ENCODE data around the gene DQX1. TPM values are rescaled to one million over a fixed set of nuclear protein-coding genes. Genes with fewer than 3 reads are reported as not detected.
A peak's percentile ranks its signal among the peaks of the same experiment; 100 is the strongest.

The DQX1 gene
- total RNA-seq, 1 experiment from 2014 or later = not detected

- no peak for DNase-seq (ENCODE audit: low read depth)
- in situ Hi-C loops (cut with HindIII; ENCODE audit: low pct_unique_long_range_greater_than_20kb, low sequenced_read_pairs) = no loop called here
These were observed 30.9 kb upstream of the DQX1 start for GRCh38 chr2:74556831-74557370.

- no peak for DNase-seq (ENCODE audit: low read depth)
- in situ Hi-C loops (cut with HindIII; ENCODE audit: low pct_unique_long_range_greater_than_20kb, low sequenced_read_pairs) = no loop called here
These were observed 30.1 kb upstream of the DQX1 start for GRCh38 chr2:74556159-74556558.

GRCh38 chr2:74555610-74556103 is 29.6 kb upstream of the DQX1 start:
- in situ Hi-C loops (cut with HindIII; ENCODE audit: low pct_unique_long_range_greater_than_20kb, low sequenced_read_pairs) = no loop called here
- no peak for DNase-seq (ENCODE audit: low read depth)

GRCh38 chr2:74554820-74555531 is 28.9 kb upstream of the DQX1 start:
- DNase-seq (ENCODE audit: low read depth) = no peak
- in situ Hi-C loops (cut with HindIII; ENCODE audit: low pct_unique_long_range_greater_than_20kb, low sequenced_read_pairs) = no loop called here

- peak; percentile 75 for DNase-seq (ENCODE audit: low read depth)
- in situ Hi-C loops (cut with HindIII; ENCODE audit: low pct_unique_long_range_greater_than_20kb, low sequenced_read_pairs) = no loop called here
These were observed 28.1 kb upstream of the DQX1 start, which contains the start of the genes DOK1 and LOXL3 for GRCh38 chr2:74553892-74554819. Gene DOK1, plus strand, starts transcription at chr2:74554720. Its CDS starts 35 bp downstream, at chr2:74554755. Gene LOXL3, minus strand, starts transcription at chr2:74553942. Its CDS starts 1,308 bp downstream, at chr2:74552634.

- in situ Hi-C loops (cut with HindIII; ENCODE audit: low pct_unique_long_range_greater_than_20kb, low sequenced_read_pairs) = no loop called here
These were observed 27.1 kb upstream of the DQX1 start for GRCh38 chr2:74552914-74553811.

GRCh38 chr2:74551942-74552913 is 26.2 kb upstream of the DQX1 start:
- in situ Hi-C loops (cut with HindIII; ENCODE audit: low pct_unique_long_range_greater_than_20kb, low sequenced_read_pairs) = no loop called here
- no peak for DNase-seq (ENCODE audit: low read depth)

More at GRCh38 chr2:74552914-74553811, 27.1 kb upstream of the DQX1 start:
- no peak for DNase-seq (ENCODE audit: low read depth)

GRCh38 chr2:74551530-74551929 is 25.5 kb upstream of the DQX1 start:
- in situ Hi-C loops (cut with HindIII; ENCODE audit: low pct_unique_long_range_greater_than_20kb, low sequenced_read_pairs) = no loop called here
- DNase-seq (ENCODE audit: low read depth) = no peak

- in situ Hi-C loops (cut with HindIII; ENCODE audit: low pct_unique_long_range_greater_than_20kb, low sequenced_read_pairs) = no loop called here
- no peak for DNase-seq (ENCODE audit: low read depth)
These were observed 24.2 kb upstream of the DQX1 start for GRCh38 chr2:74550231-74550630.

- in situ Hi-C loops (cut with HindIII; ENCODE audit: low pct_unique_long_range_greater_than_20kb, low sequenced_read_pairs) = no loop called here
- DNase-seq (ENCODE audit: low read depth) = peak; percentile 71
These were observed 23.1 kb upstream of the DQX1 start for GRCh38 chr2:74548900-74549826.

- in situ Hi-C loops (cut with HindIII; ENCODE audit: low pct_unique_long_range_greater_than_20kb, low sequenced_read_pairs) = no loop called here
- DNase-seq (ENCODE audit: low read depth) = no peak
These were observed 22.4 kb upstream of the DQX1 start for GRCh38 chr2:74548285-74548899.

- in situ Hi-C loops (cut with HindIII; ENCODE audit: low pct_unique_long_range_greater_than_20kb, low sequenced_read_pairs) = no loop called here
- no peak for DNase-seq (ENCODE audit: low read depth)
These were observed 20.0 kb upstream of the DQX1 start for GRCh38 chr2:74546004-74546403.

GRCh38 chr2:74544634-74545033 is 18.6 kb upstream of the DQX1 start:
- DNase-seq (ENCODE audit: low read depth) = no peak
- in situ Hi-C loops (cut with HindIII; ENCODE audit: low pct_unique_long_range_greater_than_20kb, low sequenced_read_pairs) = no loop called here

GRCh38 chr2:74542978-74543377 is 16.9 kb upstream of the DQX1 start:
- no peak for DNase-seq (ENCODE audit: low read depth)
- in situ Hi-C loops (cut with HindIII; ENCODE audit: low pct_unique_long_range_greater_than_20kb, low sequenced_read_pairs) = no loop called here

GRCh38 chr2:74540291-74540690 is 14.3 kb upstream of the DQX1 start:
- in situ Hi-C loops (cut with HindIII; ENCODE audit: low pct_unique_long_range_greater_than_20kb, low sequenced_read_pairs) = no loop called here
- DNase-seq (ENCODE audit: low read depth) = no peak

Measured in Caki2 (cell line).